NCI-H187 treated with DMSO at 0.1 percent for 48 hours (cell line): ENCODE measurements around the gene PPP2R2B.
"Not testable (repeated sequence)": the region's sequence is repeated elsewhere in the genome, so short reads cannot be mapped to it uniquely, and the experiment has no call there.

Source experiments
- DNase-seq: peaks from one replicate; lab custom pipeline; 2025; lab: John Stamatoyannopoulos, UW

PPP2R2B gene

GRCh38 chr5:146744068-146744745 lies 134.3 kb downstream of the PPP2R2B start:
- no peak for DNase-seq

DNA sequence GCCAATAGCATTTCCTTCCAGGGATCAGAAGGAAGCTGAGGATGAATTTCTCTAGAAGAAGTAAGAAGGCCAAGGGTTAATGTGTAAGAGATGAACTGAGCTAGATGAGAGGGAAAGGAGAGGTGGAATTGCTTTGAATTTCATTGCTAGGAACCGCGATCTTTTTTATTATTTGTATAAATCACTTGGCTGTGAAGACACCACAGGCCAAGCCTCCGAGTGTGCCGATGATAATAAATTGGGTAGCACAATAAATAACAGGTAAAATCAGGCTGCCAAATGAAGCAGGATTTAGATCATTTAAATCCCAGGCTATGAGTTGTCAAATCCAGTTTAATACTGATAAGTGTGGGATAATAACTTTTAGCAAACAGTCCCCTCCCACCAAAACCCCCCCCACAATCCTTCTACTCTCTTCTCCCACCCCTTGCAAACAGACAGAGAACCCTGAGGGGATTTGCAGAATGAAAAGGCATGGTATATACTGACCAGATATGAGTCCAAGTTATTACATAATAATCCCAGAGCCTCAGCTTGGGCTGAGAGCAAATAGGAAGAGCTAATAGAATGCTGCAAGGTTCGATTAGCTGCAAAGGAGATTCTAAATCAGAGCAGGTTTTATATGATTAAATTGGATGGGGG lies 143.5 kb downstream of the PPP2R2B start:
- no peak for DNase-seq

DNA sequence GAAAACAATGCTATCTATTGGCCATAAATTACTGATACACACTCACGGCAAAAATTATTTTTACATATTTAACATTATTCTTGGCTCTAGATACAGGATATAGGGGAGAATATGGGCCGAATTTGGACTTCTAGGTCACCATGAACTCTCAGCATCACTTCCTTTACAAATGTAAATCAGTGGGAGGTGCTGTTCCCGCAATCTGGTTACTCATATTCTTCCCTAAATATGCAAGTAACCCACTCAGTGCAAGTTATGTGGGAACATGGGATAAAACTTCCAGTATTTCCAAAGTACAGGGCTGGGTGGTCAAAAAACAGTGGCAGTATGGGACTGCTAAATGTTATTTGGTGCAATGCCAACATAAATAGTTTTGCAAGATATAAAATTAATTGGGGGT lies 145.6 kb downstream of the PPP2R2B start:
- no peak for DNase-seq

DNA sequence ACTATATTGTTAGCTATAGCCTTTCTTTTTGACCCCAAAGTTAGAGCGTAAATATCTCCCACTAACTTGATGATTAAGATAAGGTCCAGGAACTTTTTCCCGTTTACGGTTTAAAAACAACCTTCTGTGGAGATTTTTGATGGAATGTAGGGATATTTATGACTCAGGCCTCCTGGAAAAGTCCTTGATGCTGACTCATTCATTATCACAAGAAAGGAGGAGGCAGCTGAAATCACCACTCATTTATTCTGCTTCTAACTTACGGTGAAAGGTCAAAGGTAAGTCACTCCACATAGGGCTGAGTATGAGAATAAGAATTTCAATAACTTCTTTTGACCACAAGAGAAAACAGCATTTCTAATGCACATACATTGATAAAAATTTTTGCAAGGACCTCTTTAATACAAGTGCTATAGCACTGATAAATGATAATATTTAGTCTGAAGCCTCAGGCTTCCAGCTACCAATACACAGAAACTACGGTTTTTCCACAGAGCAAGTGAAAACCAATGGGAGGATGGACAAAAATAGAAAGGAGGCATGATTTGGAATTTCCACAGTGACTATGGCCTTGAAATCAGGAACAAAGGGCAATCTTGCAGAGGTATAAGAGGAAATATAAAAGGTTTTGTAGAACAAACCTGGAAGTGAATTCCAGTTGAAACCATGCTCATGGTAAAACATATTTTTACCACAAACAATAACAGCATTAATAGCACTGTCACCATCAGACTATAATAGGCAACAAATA lies 146.5 kb downstream of the PPP2R2B start:
- DNase-seq, result no peak

- DNase-seq, result not testable (repeated sequence)
These were observed 149.8 kb downstream of the PPP2R2B start for GRCh38 chr5:146728746-146729145.

DNA sequence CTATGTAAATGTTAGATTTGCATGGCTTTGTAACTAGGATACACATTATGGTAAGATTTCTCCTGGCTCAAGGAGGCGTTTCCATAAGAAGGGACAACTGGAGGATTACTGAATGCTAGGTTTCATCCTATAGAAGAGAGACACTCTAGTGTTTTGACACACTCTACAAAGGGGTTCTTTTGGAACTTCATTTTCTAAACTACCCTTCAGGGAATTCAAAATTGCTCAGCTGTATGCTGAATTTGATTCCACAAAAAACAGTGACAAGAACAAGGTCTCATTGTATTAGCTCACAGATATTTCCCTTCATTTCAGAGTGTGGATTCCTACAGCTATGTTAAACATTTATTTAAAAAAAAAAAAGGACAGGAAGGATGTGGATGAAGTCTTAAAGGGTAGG lies 151.7 kb downstream of the PPP2R2B start:
- no peak for DNase-seq

GRCh38 chr5:146726020-146726419 lies 152.5 kb downstream of the PPP2R2B start:
- DNase-seq, result no peak

DNA sequence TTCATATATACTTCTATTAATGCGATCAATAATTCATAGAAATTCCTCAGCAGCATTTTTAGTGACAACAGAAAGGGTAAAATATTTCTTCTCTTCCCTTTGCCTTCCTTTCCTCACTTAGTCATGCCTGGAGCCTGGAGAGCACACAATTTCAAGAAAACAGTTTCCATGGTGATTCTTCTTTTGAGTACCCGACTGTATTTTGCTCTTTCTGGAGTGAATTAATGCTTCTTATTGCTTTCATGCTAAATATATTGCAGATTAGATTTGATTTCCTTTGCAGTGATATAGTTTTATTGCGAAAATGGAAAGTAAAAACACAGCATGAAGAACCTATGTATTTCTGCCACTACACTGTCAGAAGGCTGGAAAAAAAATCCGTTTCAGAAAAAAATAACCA lies 153.5 kb downstream of the PPP2R2B start:
- DNase-seq, result no peak

GRCh38 chr5:146722361-146722779 lies 156.2 kb downstream of the PPP2R2B start:
- no peak for DNase-seq

DNA sequence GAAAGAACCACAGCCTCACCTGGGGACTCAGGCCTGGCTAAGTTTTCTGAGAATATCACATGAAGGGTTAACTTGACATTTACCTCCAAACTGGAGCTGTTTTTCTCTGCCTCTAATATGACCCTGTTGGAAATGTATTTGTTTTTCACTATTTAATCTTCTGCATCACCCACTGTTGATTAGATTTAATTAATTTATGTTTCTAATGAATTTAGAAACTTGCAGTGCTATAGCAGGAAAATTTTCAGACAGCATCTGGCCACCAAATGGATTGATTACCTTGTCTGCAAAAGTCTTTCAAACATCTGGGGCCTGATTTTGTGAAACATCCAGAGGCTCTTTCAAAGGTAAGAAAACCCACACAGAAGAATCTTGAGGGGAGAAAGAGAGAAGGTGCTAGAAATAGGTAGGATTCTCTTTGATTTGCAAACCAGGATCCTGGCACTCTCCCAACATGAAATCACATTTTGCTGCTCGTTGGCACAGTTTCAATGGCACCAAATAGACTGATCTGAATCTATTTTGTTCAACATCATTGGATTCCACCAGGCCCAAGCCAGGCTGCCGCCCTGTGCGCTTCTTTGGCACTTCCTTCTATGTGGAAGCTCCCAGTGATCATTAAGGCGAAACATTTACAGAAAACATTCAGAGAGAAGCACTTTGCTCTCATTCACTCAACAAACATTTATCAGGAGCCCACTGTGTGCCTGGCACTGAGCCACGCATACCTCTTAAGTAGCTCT lies 157.3 kb downstream of the PPP2R2B start:
- DNase-seq, result no peak

- no peak for DNase-seq
These were observed 158.4 kb downstream of the PPP2R2B start for GRCh38 chr5:146720107-146720506.

GRCh38 chr5:146719179-146719578 lies 159.4 kb downstream of the PPP2R2B start:
- no peak for DNase-seq

- no peak for DNase-seq
These were observed 159.9 kb downstream of the PPP2R2B start for GRCh38 chr5:146718609-146719008.

DNA sequence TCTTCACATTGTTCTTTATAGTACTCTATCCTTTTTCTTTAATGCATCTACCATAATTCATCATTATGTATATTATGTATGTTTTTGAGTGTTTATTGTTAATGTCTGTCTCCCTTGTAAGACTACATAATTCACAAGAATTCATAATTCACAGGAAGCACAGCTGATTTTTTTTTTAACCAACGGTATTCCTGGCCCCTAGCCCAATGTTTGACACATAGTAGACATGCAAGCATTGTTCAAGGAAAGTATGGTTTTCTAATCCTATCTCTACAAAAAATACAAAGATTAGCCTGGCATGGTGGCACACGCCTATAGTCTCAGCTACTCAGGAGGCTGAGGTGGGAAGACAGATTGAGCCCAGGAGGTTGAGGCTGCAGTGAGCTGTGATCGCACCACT lies 160.6 kb downstream of the PPP2R2B start:
- no peak for DNase-seq

GRCh38 chr5:146716636-146717035 lies 161.9 kb downstream of the PPP2R2B start:
- DNase-seq, result no peak

DNA sequence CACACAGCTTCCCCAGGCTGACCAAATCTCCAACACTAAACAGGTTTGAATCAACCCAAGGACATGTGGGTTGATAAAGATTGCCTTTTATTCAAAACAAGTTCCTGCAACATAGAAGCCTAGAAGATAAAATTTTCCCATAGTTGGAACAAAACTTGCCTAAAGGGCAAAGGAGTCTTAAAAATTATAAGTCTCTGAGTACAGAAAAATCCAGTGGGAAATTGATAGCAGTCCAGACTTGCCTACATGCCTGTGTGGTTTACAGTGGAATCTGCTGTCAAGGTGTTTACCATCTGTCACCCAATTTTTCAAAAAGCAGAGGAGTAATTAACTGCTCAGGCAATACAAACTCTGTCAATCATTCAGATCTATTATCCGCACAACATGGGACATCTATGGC lies 168.2 kb downstream of the PPP2R2B start:
- DNase-seq, result no peak

GRCh38 chr5:146707316-146707715 lies 171.2 kb downstream of the PPP2R2B start:
- DNase-seq, result no peak

DNA sequence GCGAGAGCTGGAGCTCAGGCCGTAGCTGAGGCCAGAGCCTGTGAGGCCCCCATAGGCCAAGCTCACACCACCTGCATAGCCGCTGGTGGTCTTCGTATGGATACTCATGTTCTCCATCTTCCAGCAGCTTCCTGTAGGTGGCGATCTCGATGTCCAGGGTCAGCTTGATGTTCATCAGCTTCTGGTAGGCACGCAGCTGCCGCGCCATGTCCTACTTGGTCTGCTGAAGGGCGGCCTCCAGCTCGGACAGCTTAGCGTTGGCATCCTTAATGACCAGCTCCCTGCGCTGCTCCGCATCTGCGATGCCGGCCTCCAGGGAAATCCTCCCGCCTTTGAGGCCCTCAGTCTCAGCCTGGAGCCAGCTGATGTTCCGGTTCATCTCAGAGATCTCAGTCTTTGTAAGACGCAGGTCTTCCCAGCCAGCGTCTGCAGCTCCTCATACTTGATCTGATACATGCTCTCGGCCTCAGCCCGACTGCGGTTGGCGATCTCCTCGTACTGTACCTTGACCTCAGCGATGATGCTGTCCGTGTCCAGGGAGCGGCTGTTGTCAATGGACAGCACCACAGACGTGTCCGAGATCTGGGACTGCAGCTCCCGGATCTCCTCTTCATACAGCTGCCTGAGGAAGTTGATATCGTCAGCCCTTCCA lies 172.1 kb downstream of the PPP2R2B start:
- no peak for DNase-seq

- no peak for DNase-seq
These were observed 173.4 kb downstream of the PPP2R2B start for GRCh38 chr5:146704949-146705665.

DNA sequence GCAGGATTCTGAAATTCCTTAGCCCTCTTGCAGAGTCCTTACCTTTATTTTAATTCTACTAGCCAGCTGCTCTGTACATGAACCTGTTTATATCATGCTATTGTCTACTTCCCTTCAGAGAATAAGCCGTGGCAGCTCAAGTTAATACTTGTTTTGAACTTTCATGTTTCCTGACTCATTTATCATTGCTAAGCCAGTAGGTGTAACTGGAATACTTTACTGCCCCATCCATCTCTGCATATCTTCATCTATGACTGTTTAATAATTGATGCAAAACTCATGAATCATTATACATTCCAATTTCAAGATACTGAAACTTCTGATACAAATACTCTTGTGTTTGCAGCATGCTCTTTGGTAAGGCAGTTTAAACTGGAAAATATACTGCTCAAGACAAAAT lies 174.7 kb downstream of the PPP2R2B start:
- DNase-seq, result no peak

DNA sequence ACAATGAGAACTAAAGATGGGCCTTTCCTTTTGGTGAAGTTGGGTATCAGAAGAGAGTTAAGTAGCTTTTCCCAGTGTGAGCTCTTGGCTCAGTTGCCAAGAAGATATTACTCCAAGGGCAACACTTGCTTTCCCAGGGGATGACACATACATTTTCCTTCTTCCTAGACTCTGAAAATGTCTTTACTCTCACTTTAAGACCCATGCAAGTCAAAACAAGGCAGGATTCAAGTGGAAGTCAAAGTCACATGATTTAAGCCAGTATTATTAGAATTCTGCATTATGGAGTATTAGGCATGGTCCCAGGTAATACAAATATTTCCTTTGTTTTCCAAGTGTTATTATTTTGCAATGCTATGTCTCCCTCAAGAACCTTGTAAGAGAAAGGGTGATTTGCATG lies 175.1 kb downstream of the PPP2R2B start:
- DNase-seq, result no peak
